ENCODE results near the gene ZNF414. TPM values are rescaled to one million over a fixed set of nuclear protein-coding genes. Genes with fewer than 3 reads are reported as not detected.
A peak's percentile ranks its signal among the peaks of the same experiment; 100 is the strongest.

Gene ZNF414
- total and polyA plus RNA-seq, 2 of the 4 experiments (the other 2 are of a cell fraction) = 3.2 to 14.2 TPM

GRCh38 chr19:8491574-8491973 is 22.4 kb downstream of the ZNF414 start:
- Histone ChIP-seq H2AK9ac (replicated peaks; ENCODE audit: low read depth, low read length, poor library complexity) (peak overlapping the region; percentile 15), H3K4me2 (ENCODE audit: low read depth, low read length) (no peak overlapping the region), H3K56ac (ENCODE audit: extremely low read depth, insufficient read depth, low read length) (no peak overlapping the region), H3K27ac (ENCODE audit: insufficient read depth, low read length) (no peak overlapping the region), H2AFZ (replicated peaks; ENCODE audit: low read length, poor library complexity) (no peak overlapping the region), H4K8ac (ENCODE audit: low read depth in 2 of 2, low read length in 2 of 2) (no peak overlapping the region), H4K91ac (ENCODE audit: insufficient read depth, low read depth, low read length) (no peak overlapping the region), H4K20me1 (ENCODE audit: insufficient read depth, low read length) (peaks cover 16% of the 10 kb centered on the region), H3K14ac (replicated peaks; ENCODE audit: low read depth, low read length) (no peak overlapping the region), H3K36me3 (ENCODE audit: control insufficient read depth, insufficient read depth, low read length) (peaks cover 39% of the 10 kb centered on the region), H3K9ac (ENCODE audit: low read depth, low read length) (no peak overlapping the region), H2BK120ac (ENCODE audit: low read depth, low read length) (no peak overlapping the region), H3K9me3 (ENCODE audit: control insufficient read depth, insufficient read depth, low read length) (no peaks in the 10 kb centered on the region), H4K5ac (ENCODE audit: low read depth, low read length) (no peak overlapping the region), H3K79me1 (ENCODE audit: low read depth in 1 of 2, low read length in 2 of 2) (peaks cover 3 to 23% of the 10 kb centered on the region in 2 experiments), H3K27me3 (ENCODE audit: control insufficient read depth, insufficient read depth, low read length) (no peaks in the 10 kb centered on the region), H3K4ac (ENCODE audit: low read depth, low read length) (no peak overlapping the region), H2AK5ac (ENCODE audit: low read depth, low read length) (no peak overlapping the region), H3K18ac (ENCODE audit: low read depth, low read length) (no peak overlapping the region), H2BK15ac (ENCODE audit: low read depth, low read length) (no peak overlapping the region), H3K23ac (ENCODE audit: low read depth, low read length) (no peak overlapping the region), H2BK20ac (ENCODE audit: low read depth, low read length) (no peak overlapping the region), H3K4me3 (ENCODE audit: insufficient read depth, low read depth, low read length) (no peak overlapping the region), H3K9me1 (ENCODE audit: insufficient read depth, low read length) (no peaks in the 10 kb centered on the region), H2BK5ac (ENCODE audit: low read depth, low read length, poor library complexity, severe bottlenecking) (no peak overlapping the region), H3K4me1 (ENCODE audit: control insufficient read depth, insufficient read depth, low read length) (no peaks in the 10 kb centered on the region; the same call in 1 of the 2 replicates)
- POLR2A ChIA-PET (ENCODE audit: unreplicated experiment) = interaction anchor here (0.6 kb wide), 1 partner anchor 1844 kb away, joined by 4 read pairs; no protein-coding TSS in a partner anchor
- intact Hi-C loops (cut with micrococcal nuclease) = no loop called here
- ATAC-seq (ENCODE audit: low read depth) (no peak), DNase-seq (no peak)
- in situ Hi-C loops (cut with MboI; ENCODE audit: low sequenced_read_pairs) = no loop called here
- no TSS peak for BruUV-seq (replicated peaks)
- dilution Hi-C loops (cut with HindIII; ENCODE audit: low sequenced_read_pairs, unreplicated experiment) = no loop called here
- WGBS, 2 experiments (ENCODE audit: extremely low coverage in 2 of 2, insufficient read length in 1 of 2) = 100% methylated on average over 1 of the region's 6 CpGs; no CpG with 5 or more reads in 1 of the 2 experiments
- no peak for TF ChIP-seq USF2 (IDR thresholded peaks at IDR 0.05; ENCODE audit: low read depth, low read length)
- CTCF ChIA-PET = no interaction called here

Data from IMR-90 (cell line).